Endothelial cell of umbilical vein (primary cell): ENCODE measurements around the gene GSN. TPM values are rescaled to one million over a fixed set of nuclear protein-coding genes. Genes with fewer than 3 reads are reported as not detected.

Source experiments
- BruUV-seq: library from RNA; stranded (reverse); fragments of 400-500 nt; replicated peaks from 2 replicates; lab custom pipeline; 2021; lab: Mats Ljungman, UMichigan
- CTCF ChIA-PET: fragments of 300-600, 350-600 bp; sonication (Branson Sonifier 250); formaldehyde crosslinking; loops from one replicate; lab custom pipeline; 2021; ENCODE audit warnings: antibody characterized with exemption, inconsistent platforms; lab: Charles Lee
- POLR2A ChIA-PET: fragments of 300-600, 350-600 bp; sonication (Branson Sonifier 250); formaldehyde crosslinking; loops from one replicate; lab custom pipeline; 2021; ENCODE audit warnings: antibody characterized with exemption, inconsistent platforms; lab: Charles Lee
- DNase-seq: peaks from one replicate; pipeline ENCODE4 v3.0.0-alpha.2; 2011; ENCODE audit warnings: low read depth, low spot score
- FAIRE-seq: peaks from 2 replicates; lab custom pipeline; 2011; peaks lifted over from hg19 to GRCh38; lab: Jason Lieb, UNC
- H2AFZ ChIP-seq: 2 replicates; pipeline ENCODE4 v1.6.0; 2012; ENCODE audit warnings: low read depth, low read length, control low read depth, inconsistent platforms
- H3K27ac ChIP-seq: 2 replicates; pipeline ENCODE4 v1.5.1; 2011; ENCODE audit warnings: low read depth, mild to moderate bottlenecking, control low read depth, low read length, moderate library complexity; ENCODE audit not compliant: insufficient read depth
- H3K27me3 ChIP-seq, 2 experiments: 2 replicates each; pipeline versions ENCODE4 v1.6.0 to v1.6.1; 2011; ENCODE audit warnings: low read length in 2 of 2, mixed read lengths in 1 of 2; ENCODE audit not compliant: control insufficient read depth in 2 of 2, insufficient read depth in 2 of 2
- H3K36me3 ChIP-seq, 2 experiments: 2 replicates in 1 of 2; 3 replicates in 1 of 2; pipeline ENCODE4 v1.5.1; 2011; ENCODE audit warnings: low read length in 2 of 2, mild to moderate bottlenecking in 1 of 2, moderate library complexity in 1 of 2; ENCODE audit not compliant: control insufficient read depth in 2 of 2, insufficient read depth in 2 of 2; ENCODE audit errors: extremely low read depth in 1 of 2
- H3K4me1 ChIP-seq: 3 replicates; pipeline ENCODE4 v1.5.1; 2011; ENCODE audit warnings: mild to moderate bottlenecking, low read length; ENCODE audit not compliant: control insufficient read depth, insufficient read depth; ENCODE audit errors: extremely low read depth
- H3K4me2 ChIP-seq: 2 replicates; pipeline ENCODE4 v1.6.1; 2011; ENCODE audit warnings: low read length, control low read depth, mixed read lengths; ENCODE audit not compliant: insufficient read depth
- H3K4me3 ChIP-seq, 3 experiments: fragments of 200-600 bp in 1 of 3; sonication (generic), shearing (Covaris generic) in 1 of 3; replicated peaks in 1 of 3; 2 replicates each; pipeline ENCODE4 v1.5.1; 2011 to 2016; ENCODE audit warnings: control low read depth in 3 of 3, low read length in 3 of 3, mild to moderate bottlenecking in 2 of 3, inconsistent platforms in 1 of 3, low read depth in 1 of 3, moderate library complexity in 1 of 3; ENCODE audit not compliant: insufficient read depth in 1 of 3
- H3K79me2 ChIP-seq: 2 replicates; pipeline ENCODE4 v1.6.0; 2012; ENCODE audit warnings: low read length, inconsistent platforms; ENCODE audit not compliant: control insufficient read depth, insufficient read depth
- H3K9ac ChIP-seq: replicated peaks from 2 replicates; pipeline ENCODE3; 2011; ENCODE audit warnings: low read length, control low read depth; ENCODE audit not compliant: insufficient read depth; ENCODE audit errors: extremely low read depth
- H3K9me1 ChIP-seq: replicated peaks from 3 replicates; pipeline ENCODE4 v1.6.0; 2011; ENCODE audit warnings: mild to moderate bottlenecking, low read length; ENCODE audit not compliant: control insufficient read depth, insufficient read depth; ENCODE audit errors: extremely low read depth
- H3K9me3 ChIP-seq: replicated peaks from 2 replicates; pipeline ENCODE4 v1.5.1; 2012; ENCODE audit warnings: low read length, inconsistent platforms; ENCODE audit not compliant: control insufficient read depth, insufficient read depth
- H4K20me1 ChIP-seq: replicated peaks from 2 replicates; pipeline ENCODE3; 2011; ENCODE audit warnings: mild to moderate bottlenecking, low read length; ENCODE audit not compliant: control insufficient read depth, insufficient read depth; ENCODE audit errors: extremely low read depth
- EZH2 ChIP-seq: IDR thresholded peaks from 2 replicates; pipeline ENCODE4 v1.6.1; 2012; ENCODE audit warnings: borderline replicate concordance, low read depth, mild to moderate bottlenecking, moderate library complexity, low read length, inconsistent platforms; ENCODE audit not compliant: severe bottlenecking
- FOS ChIP-seq: IDR thresholded peaks from 2 replicates; pipeline ENCODE4 v1.6.1; 2011; ENCODE audit warnings: mild to moderate bottlenecking, low read length, moderate library complexity, borderline replicate concordance; ENCODE audit not compliant: insufficient read depth
- GATA2 ChIP-seq: IDR thresholded peaks from 2 replicates; pipeline ENCODE4 v1.7.0; 2011; ENCODE audit warnings: low read depth, mild to moderate bottlenecking, moderate library complexity, mixed read lengths, low read length; ENCODE audit not compliant: insufficient read length, insufficient read depth
- JUN ChIP-seq: IDR thresholded peaks from 2 replicates; pipeline ENCODE4 v1.6.1; 2011; ENCODE audit warnings: borderline replicate concordance, low read depth; ENCODE audit not compliant: insufficient read length, insufficient read depth
- MYC ChIP-seq: IDR thresholded peaks from one replicate; pipeline ENCODE4 v1.6.1; 2011; ENCODE audit warnings: mild to moderate bottlenecking, low read depth, low read length
- POLR2A ChIP-seq: IDR thresholded peaks from 2 replicates; pipeline ENCODE4 v1.6.1; 2012; ENCODE audit warnings: low read depth, mild to moderate bottlenecking, control low read depth, low read length
- POLR2AphosphoS5 ChIP-seq: IDR thresholded peaks from 2 replicates; pipeline ENCODE4 v1.6.1; 2012; ENCODE audit warnings: low read depth, mild to moderate bottlenecking, control low read depth, low read length, moderate library complexity; ENCODE audit not compliant: insufficient read depth
- dilution Hi-C: fragments of 300-500 bp; cut with MboI; formaldehyde crosslinking; loops from one replicate; pipeline ENCODE4 v1.15.0; 2019; ENCODE audit warnings: low sequenced_read_pairs; ENCODE audit not compliant: extremely low pct_ligation_motif_present
- intact Hi-C: fragments of 100-400 bp; cut with micrococcal nuclease; formaldehyde crosslinking; loops from one replicate; pipeline ENCODE4 v1.10.0; 2022
- polyA plus RNA-seq, 4 experiments: library from polyadenylated mRNA; depleted of rRNA in 3 of 4; stranded (reverse) in 3 of 4; unstranded in 1 of 4; fragments of >200 nt; gene quantifications; 2 replicates each; pipeline versions ENCODE4 v1.2.1 to v1.2.3, GENCODE V29; 2011 to 2012; ENCODE audit warnings: missing spikeins in 1 of 4
- total RNA-seq: library from RNA; stranded (reverse); gene quantifications from 2 replicates; pipeline ENCODE4 v1.2.3, GENCODE V29; 2021
- TF ChIP-seq, protein P1 (sequence below): IDR thresholded peaks from 2 replicates; pipeline ENCODE4 v1.6.1; 2011; ENCODE audit not compliant: insufficient read depth, insufficient read length
- TF ChIP-seq, protein P2 (sequence below), 2 donors: IDR thresholded peaks; 1 replicate in 1 of 2; 2 replicates in 1 of 2; pipeline ENCODE4 v1.5.1; 2011; ENCODE audit warnings: low read length in 2 of 2, mild to moderate bottlenecking in 2 of 2, moderate library complexity in 2 of 2, control low read depth in 1 of 2, inconsistent platforms in 1 of 2, low read depth in 1 of 2; ENCODE audit not compliant: insufficient read depth in 1 of 2; ENCODE audit errors: extremely low read depth in 1 of 2

The GSN gene
- total and polyA plus RNA-seq, 2 donors (not counting 3 experiments of a cell fraction or from before 2014, with no cell fraction given): 130 to 232 TPM

DNA sequence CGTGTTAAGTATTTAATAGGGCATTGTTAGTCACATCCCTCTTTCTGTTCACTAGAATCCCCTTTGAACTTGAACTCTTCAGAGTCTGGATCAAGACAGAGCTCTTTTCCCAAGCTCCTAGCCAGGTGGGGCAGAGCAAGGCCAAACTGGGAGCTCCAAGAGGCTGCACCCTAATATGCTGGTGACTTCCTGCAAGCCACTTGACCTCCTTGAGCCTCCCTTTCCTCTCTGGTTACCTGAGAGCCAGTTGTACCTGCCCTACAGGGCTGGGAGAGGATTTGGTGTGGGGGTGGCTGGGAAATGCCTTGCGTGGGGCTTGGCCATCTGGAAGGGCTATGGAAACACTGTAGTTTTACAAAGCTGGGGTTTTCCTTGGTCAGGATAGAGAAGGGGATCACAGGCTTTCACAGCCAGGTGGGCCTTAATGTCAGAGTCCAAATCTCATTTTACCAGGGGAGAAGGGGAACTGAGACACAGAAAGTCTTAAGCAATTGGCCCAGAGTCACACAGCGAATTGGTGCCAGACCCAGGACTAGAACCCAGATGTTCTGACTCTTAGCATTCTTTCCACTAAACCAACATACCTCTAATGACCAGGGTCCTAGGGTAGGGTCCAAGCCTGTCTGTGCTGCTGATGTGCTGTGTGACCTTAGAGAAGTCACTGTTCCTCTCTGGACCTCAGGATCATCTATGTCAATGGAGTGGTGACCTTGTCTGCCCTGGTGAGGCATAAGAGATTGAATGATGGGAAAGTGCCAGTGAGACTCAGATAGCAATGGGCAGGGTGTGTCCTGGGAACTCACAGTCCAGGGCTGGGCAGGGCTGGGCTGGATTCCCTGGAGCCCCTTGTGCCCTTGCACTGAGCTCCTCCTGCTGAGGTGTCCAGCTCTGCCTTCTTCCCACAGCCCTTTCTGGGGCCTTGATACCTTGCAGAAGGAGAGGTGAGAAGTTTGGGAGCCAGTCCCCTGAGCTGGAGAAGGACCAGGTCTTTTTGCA lies 35.8 kb downstream of the GSN start:
- no peak for FAIRE-seq
- Histone ChIP-seq H3K4me2 (no peak overlapping the region), H3K27ac (no peak overlapping the region), H2AFZ (no peak overlapping the region), H3K9me3 (no peaks in the 10 kb centered on the region), H3K4me1 (peaks cover 9% of the 10 kb centered on the region), H3K36me3 (peaks cover 2 to 22% of the 10 kb centered on the region in 2 experiments), H3K4me3 (no peak overlapping the region), H3K9ac (no peak overlapping the region), H4K20me1 (no peaks in the 10 kb centered on the region), H3K9me1 (no peaks in the 10 kb centered on the region), H3K79me2 (no peaks in the 10 kb centered on the region), H3K27me3 (no peaks in the 10 kb centered on the region)
- ChIA-PET CTCF (interaction anchor here (2.8 kb wide), 1 partner anchor 25 kb away, joined by 12 read pairs; no protein-coding TSS in a partner anchor), POLR2A (no interaction called here)
- dilution Hi-C loops: no loop called here
- BruUV-seq: no TSS peak
- intact Hi-C loops: no loop called here
- no peak for TF ChIP-seq FOS
- no peak for TF ChIP-seq EZH2
- TF ChIP-seq, protein P1, sequence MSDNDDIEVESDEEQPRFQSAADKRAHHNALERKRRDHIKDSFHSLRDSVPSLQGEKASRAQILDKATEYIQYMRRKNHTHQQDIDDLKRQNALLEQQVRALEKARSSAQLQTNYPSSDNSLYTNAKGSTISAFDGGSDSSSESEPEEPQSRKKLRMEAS: no peak
- no peak for TF ChIP-seq MYC
- TF ChIP-seq, protein P2, sequence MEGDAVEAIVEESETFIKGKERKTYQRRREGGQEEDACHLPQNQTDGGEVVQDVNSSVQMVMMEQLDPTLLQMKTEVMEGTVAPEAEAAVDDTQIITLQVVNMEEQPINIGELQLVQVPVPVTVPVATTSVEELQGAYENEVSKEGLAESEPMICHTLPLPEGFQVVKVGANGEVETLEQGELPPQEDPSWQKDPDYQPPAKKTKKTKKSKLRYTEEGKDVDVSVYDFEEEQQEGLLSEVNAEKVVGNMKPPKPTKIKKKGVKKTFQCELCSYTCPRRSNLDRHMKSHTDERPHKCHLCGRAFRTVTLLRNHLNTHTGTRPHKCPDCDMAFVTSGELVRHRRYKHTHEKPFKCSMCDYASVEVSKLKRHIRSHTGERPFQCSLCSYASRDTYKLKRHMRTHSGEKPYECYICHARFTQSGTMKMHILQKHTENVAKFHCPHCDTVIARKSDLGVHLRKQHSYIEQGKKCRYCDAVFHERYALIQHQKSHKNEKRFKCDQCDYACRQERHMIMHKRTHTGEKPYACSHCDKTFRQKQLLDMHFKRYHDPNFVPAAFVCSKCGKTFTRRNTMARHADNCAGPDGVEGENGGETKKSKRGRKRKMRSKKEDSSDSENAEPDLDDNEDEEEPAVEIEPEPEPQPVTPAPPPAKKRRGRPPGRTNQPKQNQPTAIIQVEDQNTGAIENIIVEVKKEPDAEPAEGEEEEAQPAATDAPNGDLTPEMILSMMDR (IDR thresholded peaks at IDR 0.05; ENCODE audit: extremely low read depth in 1 of 2, insufficient read depth in 1 of 2, low read depth in 1 of 2, low read length in 2 of 2): no peak
- no peak for TF ChIP-seq JUN
- no peak for TF ChIP-seq POLR2A
- TF ChIP-seq GATA2: no peak
- TF ChIP-seq POLR2AphosphoS5: no peak
- no peak for DNase-seq
